Gastroesophageal sphincter (tissue), 2 donors: ENCODE data around the gene SGSH.

Experiments
- EP300 ChIP-seq: sonication (generic); formaldehyde crosslinking; IDR thresholded peaks from one replicate; pipeline ENCODE4 v1.6.1; 2017; ENCODE audit warnings: antibody characterized with exemption, mild to moderate bottlenecking
- POLR2AphosphoS5 ChIP-seq: sonication (generic); formaldehyde crosslinking; IDR thresholded peaks from one replicate; pipeline ENCODE4 v1.6.1; 2017; ENCODE audit warnings: antibody characterized with exemption

DNA sequence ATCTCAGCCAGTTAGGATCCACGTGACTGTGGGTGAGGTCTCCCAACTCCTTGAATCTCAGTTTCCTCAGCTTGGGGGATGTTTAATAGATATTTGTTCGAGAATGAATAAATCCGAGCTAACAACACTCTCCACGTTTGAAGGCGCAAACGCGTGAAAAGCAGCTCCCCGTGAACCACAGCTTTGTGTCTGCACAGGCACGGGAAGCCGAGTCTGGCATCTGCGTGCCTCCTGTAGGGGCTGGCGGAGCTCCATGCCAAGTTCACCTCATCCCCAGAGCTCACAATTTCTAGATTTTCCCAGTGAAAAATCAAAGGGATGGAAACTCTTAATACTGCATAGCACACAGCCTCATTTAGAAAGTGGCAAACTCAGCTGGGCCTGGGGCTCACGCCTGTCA lies 14.3 kb downstream of the SGSH start:
- no peak for TF ChIP-seq POLR2AphosphoS5
- TF ChIP-seq EP300 = no peak
